ENCODE results near the gene TRAP1.
A peak's percentile ranks its signal among the peaks of the same experiment; 100 is the strongest.

The TRAP1 gene

GRCh38 chr16:3717235-3718018 lies at the start of gene TRAP1:
Gene TRAP1, minus strand, starts transcription at chr16:3717524. Its CDS starts 16 bp downstream, at chr16:3717508.
- peak; percentile 83 to 87 for DNase-seq (ENCODE audit: low read depth in 2 of 2)

- no peak for DNase-seq (ENCODE audit: low read depth in 2 of 2)
Measured at GRCh38 chr16:3766177-3766576, 48.9 kb upstream of the TRAP1 start.

- no peak for DNase-seq (ENCODE audit: low read depth in 2 of 2)
Measured at GRCh38 chr16:3764409-3764808, 47.1 kb upstream of the TRAP1 start.

- no peak for DNase-seq (ENCODE audit: low read depth in 2 of 2)
Measured at GRCh38 chr16:3762107-3762750, 44.9 kb upstream of the TRAP1 start.

- DNase-seq (ENCODE audit: low read depth in 2 of 2): no peak
Measured at GRCh38 chr16:3761375-3762106, 44.2 kb upstream of the TRAP1 start.

- DNase-seq (ENCODE audit: low read depth in 2 of 2): no peak
Measured at GRCh38 chr16:3760518-3760917, 43.2 kb upstream of the TRAP1 start.

GRCh38 chr16:3759736-3760135 lies 42.4 kb upstream of the TRAP1 start:
- DNase-seq (ENCODE audit: low read depth in 2 of 2): no peak

- no peak for DNase-seq (ENCODE audit: low read depth in 2 of 2)
Measured at GRCh38 chr16:3756113-3756512, 38.8 kb upstream of the TRAP1 start.

GRCh38 chr16:3755249-3755648 lies 37.9 kb upstream of the TRAP1 start:
- DNase-seq (ENCODE audit: low read depth in 2 of 2): no peak

- no peak for DNase-seq (ENCODE audit: low read depth in 2 of 2)
Measured at GRCh38 chr16:3754772-3755171, 37.4 kb upstream of the TRAP1 start.

- no peak for DNase-seq (ENCODE audit: low read depth in 2 of 2)
Measured at GRCh38 chr16:3754081-3754703, 36.9 kb upstream of the TRAP1 start.

- no peak for DNase-seq (ENCODE audit: low read depth in 2 of 2)
Measured at GRCh38 chr16:3752984-3753383, 35.7 kb upstream of the TRAP1 start.

- no peak for DNase-seq (ENCODE audit: low read depth in 2 of 2)
Measured at GRCh38 chr16:3751878-3752277, 34.6 kb upstream of the TRAP1 start.

- no peak for DNase-seq (ENCODE audit: low read depth in 2 of 2)
Measured at GRCh38 chr16:3748307-3748706, 31.0 kb upstream of the TRAP1 start.

GRCh38 chr16:3745751-3746355 lies 28.5 kb upstream of the TRAP1 start:
- no peak for DNase-seq (ENCODE audit: low read depth in 2 of 2)

GRCh38 chr16:3744018-3744417 lies 26.7 kb upstream of the TRAP1 start:
- no peak for DNase-seq (ENCODE audit: low read depth in 2 of 2)

- no peak for DNase-seq (ENCODE audit: low read depth in 2 of 2)
Measured at GRCh38 chr16:3740934-3741333, 23.6 kb upstream of the TRAP1 start.

GRCh38 chr16:3740186-3740585 lies 22.9 kb upstream of the TRAP1 start:
- DNase-seq (ENCODE audit: low read depth in 2 of 2): no peak

GRCh38 chr16:3739636-3740035 lies 22.3 kb upstream of the TRAP1 start:
- DNase-seq (ENCODE audit: low read depth in 2 of 2): no peak

GRCh38 chr16:3738541-3738940 lies 21.2 kb upstream of the TRAP1 start:
- DNase-seq (ENCODE audit: low read depth in 2 of 2): no peak

GRCh38 chr16:3738128-3738527 lies 20.8 kb upstream of the TRAP1 start:
- DNase-seq (ENCODE audit: low read depth in 2 of 2): no peak

GRCh38 chr16:3737181-3737580 lies 19.9 kb upstream of the TRAP1 start:
- no peak for DNase-seq (ENCODE audit: low read depth in 2 of 2)
